GM23338 (cell line): Measurements from ENCODE around the gene ARHGEF19. TPM values are rescaled to one million over a fixed set of nuclear protein-coding genes. Genes with fewer than 3 reads are reported as not detected.

ENCODE experiments used
- ATAC-seq: fragments of 200-7000 bp; cut with Tn5 transposase; 3 replicates; pipeline ENCODE4 v1.9.1; 2020
- DNase-seq: peaks from one replicate; pipeline ENCODE4 v3.0.0-alpha.2; 2015; ENCODE audit warnings: low spot score
- H2AFZ ChIP-seq: fragments of 200-600 bp; sonication (generic); 2 replicates; pipeline ENCODE4 v1.8.0; 2016; ENCODE audit warnings: antibody characterized with exemption, mild to moderate bottlenecking, moderate library complexity
- H3F3A ChIP-seq: fragments of 200-600 bp; sonication (generic); replicated peaks from 2 replicates; pipeline ENCODE4 v1.8.0; 2017; ENCODE audit warnings: antibody characterized with exemption, mixed run types, low read depth
- H3K27ac ChIP-seq: fragments of 200-600 bp; sonication (generic); 2 replicates; pipeline ENCODE4 v1.6.1; 2016; ENCODE audit warnings: low read depth
- H3K27me3 ChIP-seq: fragments of 200-600 bp; sonication (generic); 2 replicates; pipeline ENCODE4 v1.8.0; 2016; ENCODE audit warnings: mild to moderate bottlenecking, mixed run types, moderate library complexity; ENCODE audit not compliant: insufficient read depth
- H3K36me3 ChIP-seq: fragments of 200-600 bp; sonication (generic); 2 replicates; pipeline ENCODE4 v1.8.0; 2016; ENCODE audit warnings: mild to moderate bottlenecking; ENCODE audit not compliant: insufficient read depth
- H3K4me1 ChIP-seq: fragments of 200-600 bp; sonication (generic); 2 replicates; pipeline ENCODE4 v1.8.0; 2016; ENCODE audit warnings: mild to moderate bottlenecking, moderate library complexity; ENCODE audit not compliant: insufficient read depth
- H3K4me2 ChIP-seq: fragments of 200-600 bp; sonication (generic); 2 replicates; pipeline ENCODE4 v1.7.1; 2017; ENCODE audit warnings: mixed run types
- H3K4me3 ChIP-seq: fragments of 200-600 bp; sonication (generic); 2 replicates; pipeline ENCODE4 v1.6.1; 2016; ENCODE audit warnings: mixed run types
- H3K79me2 ChIP-seq: fragments of 200-600 bp; sonication (generic); replicated peaks from 2 replicates; pipeline ENCODE4 v1.8.0; 2017; ENCODE audit warnings: mild to moderate bottlenecking; ENCODE audit not compliant: insufficient read depth
- H3K9me2 ChIP-seq: fragments of 200-600 bp; sonication (generic); 2 replicates; pipeline ENCODE4 v1.8.0; 2017; ENCODE audit not compliant: insufficient read depth
- H4K20me1 ChIP-seq: fragments of 200-600 bp; sonication (generic); replicated peaks from 2 replicates; pipeline ENCODE4 v1.8.0; 2017; ENCODE audit warnings: mild to moderate bottlenecking; ENCODE audit not compliant: insufficient read depth
- H3K27ac Mint-ChIP-seq: 2 replicates; pipeline ENCODE4 v1.8.0; 2020; ENCODE audit warnings: inconsistent platforms, mild to moderate bottlenecking, moderate library complexity, mixed read lengths
- H3K27me3 Mint-ChIP-seq: 3 replicates; pipeline ENCODE4 v1.8.0; 2022; ENCODE audit warnings: low read depth, mild to moderate bottlenecking, moderate library complexity, mixed read lengths, inconsistent platforms; ENCODE audit not compliant: insufficient read depth, poor library complexity
- H3K36me3 Mint-ChIP-seq: 3 replicates; pipeline ENCODE4 v1.8.0; 2021; ENCODE audit warnings: low read depth, mild to moderate bottlenecking, inconsistent platforms, moderate library complexity, mixed read lengths
- H3K4me1 Mint-ChIP-seq: 3 replicates; pipeline ENCODE4 v1.8.0; 2020; ENCODE audit warnings: mild to moderate bottlenecking, inconsistent platforms, mixed read lengths
- H3K4me3 Mint-ChIP-seq: 3 replicates; pipeline ENCODE4 v1.8.0; 2021; ENCODE audit warnings: moderate library complexity, mild to moderate bottlenecking, inconsistent platforms, mixed read lengths
- H3K9me3 Mint-ChIP-seq: 3 replicates; pipeline ENCODE4 v1.8.0; 2020; ENCODE audit warnings: moderate library complexity, mild to moderate bottlenecking, inconsistent platforms, mixed read lengths
- CTCF ChIP-seq, 2 experiments: fragments of 200-600 bp in 1 of 2; sonication (generic) in 1 of 2; conservative IDR thresholded peaks; 2 replicates each; pipeline versions ENCODE4 v1.5.1 to v1.6.1; 2016 to 2017; ENCODE audit warnings: antibody characterized with exemption in 2 of 2, low read depth in 2 of 2, mild to moderate bottlenecking in 2 of 2, moderate library complexity in 1 of 2
- ETS1 ChIP-seq: IDR thresholded peaks from 2 replicates; pipeline ENCODE4 v1.6.1; 2016; ENCODE audit warnings: antibody characterized with exemption
- EZH2phosphoT487 ChIP-seq: fragments of 200-600 bp; sonication (generic); IDR thresholded peaks from one replicate; pipeline ENCODE4 v1.8.1; 2018; ENCODE audit warnings: antibody characterized with exemption; ENCODE audit not compliant: unreplicated experiment
- JUNB ChIP-seq: IDR thresholded peaks from one replicate; pipeline ENCODE4 v1.6.1; 2016; ENCODE audit warnings: antibody characterized with exemption; ENCODE audit not compliant: unreplicated experiment
- POLR2AphosphoS5 ChIP-seq: IDR thresholded peaks from 2 replicates; pipeline ENCODE4 v1.6.1; 2016; ENCODE audit warnings: antibody characterized with exemption, low read depth
- REST ChIP-seq: IDR thresholded peaks from one replicate; pipeline ENCODE4 v1.6.1; 2018; ENCODE audit warnings: antibody characterized with exemption; ENCODE audit not compliant: unreplicated experiment
- STAT1 ChIP-seq: IDR thresholded peaks from one replicate; pipeline ENCODE4 v1.6.1; 2016; ENCODE audit warnings: antibody characterized with exemption; ENCODE audit not compliant: unreplicated experiment
- ZNF114 ChIP-seq: fragments of 250-450 bp; sonication (Bioruptor Pico); IDR thresholded peaks from 2 replicates; pipeline ENCODE4 v1.5.0; 2020; ENCODE audit warnings: mild to moderate bottlenecking, moderate library complexity
- ZNF331 ChIP-seq: fragments of 250-450 bp; sonication (Bioruptor Pico); IDR thresholded peaks from 2 replicates; pipeline ENCODE4 v1.5.0; 2020; ENCODE audit warnings: low read depth, mild to moderate bottlenecking, moderate library complexity
- ZNF462 ChIP-seq: fragments of 250-450 bp; sonication (Bioruptor Pico); IDR thresholded peaks from 2 replicates; pipeline ENCODE4 v1.5.0; 2020; ENCODE audit warnings: mild to moderate bottlenecking, moderate library complexity
- polyA plus RNA-seq: library from polyadenylated mRNA; unstranded; fragments of >200 nt; fragmentation: Nextera tagmentation; extraction: Ambion mirVana; gene quantifications from 2 replicates; pipeline ENCODE4 v1.2.1, GENCODE V29; 2016
- total RNA-seq: library from RNA; depleted of rRNA; stranded (reverse); fragments of >200 nt; shearing (Covaris generic); gene quantifications from 2 replicates; pipeline ENCODE4 v1.2.3, GENCODE V29; 2014

The ARHGEF19 gene
- total and polyA plus RNA-seq, 2 experiments from 2014 or later, result 19.5 to 46.4 TPM

GRCh38 chr1:16199700-16200099, 12.8 kb downstream of the ARHGEF19 start:
- H3K4me1 Mint-ChIP-seq, result no peaks in the 10 kb centered on the region; the same call in 2 of the 3 replicates
- Histone ChIP-seq H3K27ac (no peak overlapping the region), H3K4me3 (no peak overlapping the region), H2AFZ (no peak overlapping the region), H3K79me2 (no peaks in the 10 kb centered on the region), H3F3A (no peaks in the 10 kb centered on the region), H3K9me2 (no peaks in the 10 kb centered on the region), H4K20me1 (no peaks in the 10 kb centered on the region), H3K36me3 (peaks cover 10% of the 10 kb centered on the region; the same call in 1 of the 2 replicates), H3K4me1 (no peaks in the 10 kb centered on the region), H3K4me2 (no peak overlapping the region), H3K27me3 (no peaks in the 10 kb centered on the region)
- no peaks in the 10 kb centered on the region; the same call in 2 of the 3 replicates for H3K9me3 Mint-ChIP-seq
- no peak for TF ChIP-seq ZNF331 (CRISPR knock-in tag)
- H3K27me3 Mint-ChIP-seq, result no peaks in the 10 kb centered on the region
- H3K36me3 Mint-ChIP-seq, result peaks cover 58% of the 10 kb centered on the region
- ATAC-seq (no peak), DNase-seq (no peak)
- H3K4me3 Mint-ChIP-seq, result no peak overlapping the region
- no peak overlapping the region for H3K27ac Mint-ChIP-seq

- Histone ChIP-seq H3K4me2 (no peak overlapping the region), H3K27me3 (no peaks in the 10 kb centered on the region), H3K4me1 (no peaks in the 10 kb centered on the region), H2AFZ (no peak overlapping the region), H4K20me1 (no peaks in the 10 kb centered on the region), H3K79me2 (no peaks in the 10 kb centered on the region), H3F3A (no peaks in the 10 kb centered on the region), H3K27ac (no peak overlapping the region), H3K4me3 (no peak overlapping the region), H3K9me2 (no peaks in the 10 kb centered on the region), H3K36me3 (peaks cover 8% of the 10 kb centered on the region; the same call in 1 of the 2 replicates)
- Mint-ChIP-seq H3K9me3 (no peaks in the 10 kb centered on the region; the same call in 2 of the 3 replicates), H3K27ac (no peak overlapping the region; the same call in 1 of the 2 replicates), H3K27me3 (no peaks in the 10 kb centered on the region), H3K36me3 (peaks cover 53% of the 10 kb centered on the region), H3K4me1 (no peaks in the 10 kb centered on the region; the same call in 2 of the 3 replicates), H3K4me3 (no peak overlapping the region)
- DNase-seq (no peak), ATAC-seq (no peak)
- TF ChIP-seq CTCF (conservative IDR thresholded peaks at IDR 0.05; ENCODE audit: low read depth in 2 of 2), result no peak
- no peak for TF ChIP-seq ZNF114
- TF ChIP-seq ETS1, result no peak
- no peak for TF ChIP-seq ZNF462
- no peak for TF ChIP-seq ZNF331 (CRISPR knock-in tag)
- TF ChIP-seq JUNB, result no peak
- TF ChIP-seq STAT1, result no peak
- TF ChIP-seq POLR2AphosphoS5, result no peak
- TF ChIP-seq REST, result no peak
- no peak for TF ChIP-seq EZH2phosphoT487
Measured at GRCh38 chr1:16199157-16199501, 13.3 kb downstream of the ARHGEF19 start.
